Ishikawa (cell line): ENCODE data around the gene GAMT.
A peak's percentile ranks its signal among the peaks of the same experiment; 100 is the strongest.

Experiments
- CEBPB ChIP-seq: IDR thresholded peaks from 2 replicates; pipeline ENCODE4 v1.6.1; 2012
- CREB1 ChIP-seq: IDR thresholded peaks from 2 replicates; pipeline ENCODE4 v1.6.1; 2012; ENCODE audit warnings: low read depth
- EGR1 ChIP-seq: IDR thresholded peaks from 2 replicates; pipeline ENCODE4 v1.6.1; 2012
- EP300 ChIP-seq: IDR thresholded peaks from 2 replicates; pipeline ENCODE4 v1.6.1; 2012; ENCODE audit warnings: borderline replicate concordance
- FOXM1 ChIP-seq: IDR thresholded peaks from 2 replicates; pipeline ENCODE4 v1.6.1; 2012; ENCODE audit warnings: low read depth, borderline replicate concordance
- MAX ChIP-seq: IDR thresholded peaks from 2 replicates; pipeline ENCODE4 v1.6.1; 2012
- NFIC ChIP-seq: IDR thresholded peaks from 2 replicates; pipeline ENCODE4 v1.6.1; 2012
- RAD21 ChIP-seq: IDR thresholded peaks from 2 replicates; pipeline ENCODE4 v1.6.1; 2012; ENCODE audit warnings: low read depth
- REST ChIP-seq: IDR thresholded peaks from 2 replicates; pipeline ENCODE4 v1.6.1; 2012; ENCODE audit warnings: low read depth, mild to moderate bottlenecking
- TAF1 ChIP-seq: IDR thresholded peaks from 2 replicates; pipeline ENCODE4 v1.6.1; 2012; ENCODE audit warnings: low read depth, mild to moderate bottlenecking
- TCF12 ChIP-seq: IDR thresholded peaks from 2 replicates; pipeline ENCODE4 v1.6.1; 2012; ENCODE audit warnings: low read depth
- TEAD4 ChIP-seq: IDR thresholded peaks from 2 replicates; pipeline ENCODE4 v1.6.1; 2012
- USF1 ChIP-seq: IDR thresholded peaks from 2 replicates; pipeline ENCODE4 v1.6.1; 2012
- YY1 ChIP-seq: IDR thresholded peaks from 2 replicates; pipeline ENCODE4 v1.6.1; 2012; ENCODE audit warnings: low read depth
- ZBTB7A ChIP-seq: IDR thresholded peaks from 2 replicates; pipeline ENCODE4 v1.6.1; 2012; ENCODE audit warnings: low read depth

The GAMT gene

GRCh38 chr19:1438035-1438932, 36.9 kb upstream of the GAMT start, which contains the start of gene RPS15:
TSS of gene RPS15 (plus strand) at chr19:1438396. CDS start at chr19:1438426, 30 bp downstream.
- TF ChIP-seq TCF12 = peak; percentile 81
- peak; percentile 52; the same call in 1 of the 2 replicates for TF ChIP-seq USF1
- no peak for TF ChIP-seq TEAD4
- no peak for TF ChIP-seq NFIC
- peak; percentile 100 for TF ChIP-seq TAF1
- peak; percentile 46; the same call in 1 of the 2 replicates for TF ChIP-seq REST
- 0 out of 2 replicates have a peak, but pooled peaks have one; percentile 46 for TF ChIP-seq EGR1
- no peak for TF ChIP-seq CREB1
- TF ChIP-seq MAX = peak; percentile 85
- peak; percentile 42; the same call in 1 of the 2 replicates for TF ChIP-seq RAD21
- TF ChIP-seq ZBTB7A = 0 out of 2 replicates have a peak, but pooled peaks have one; percentile 36
- peak; percentile 6; the same call in 1 of the 2 replicates for TF ChIP-seq CEBPB
- no peak for TF ChIP-seq FOXM1
- TF ChIP-seq YY1 = peak; percentile 89
- TF ChIP-seq EP300 = peak; percentile 35; the same call in 1 of the 2 replicates

- TF ChIP-seq FOXM1 = no peak
- TF ChIP-seq EGR1 = no peak
- TF ChIP-seq EP300 = no peak
- no peak for TF ChIP-seq REST
- no peak for TF ChIP-seq MAX
- no peak for TF ChIP-seq CEBPB
- no peak for TF ChIP-seq TCF12
- TF ChIP-seq ZBTB7A = no peak
- TF ChIP-seq TEAD4 = no peak
- no peak for TF ChIP-seq TAF1
- no peak for TF ChIP-seq YY1
- TF ChIP-seq NFIC = no peak
- no peak for TF ChIP-seq CREB1
- no peak for TF ChIP-seq RAD21
- no peak for TF ChIP-seq USF1
These were observed 36.3 kb upstream of the GAMT start for GRCh38 chr19:1437609-1438008.

- TF ChIP-seq CREB1 (no peak), RAD21 (no peak), MAX (no peak), TEAD4 (no peak)
These were observed 34.1 kb upstream of the GAMT start for GRCh38 chr19:1435378-1435989.

GRCh38 chr19:1434577-1435060, 33.3 kb upstream of the GAMT start:
- TF ChIP-seq YY1 (no peak), ZBTB7A (no peak)

- TF ChIP-seq RAD21 (no peak), CREB1 (no peak), MAX (no peak), EGR1 (no peak), TAF1 (no peak), USF1 (no peak), FOXM1 (no peak)
These were observed 32.7 kb upstream of the GAMT start for GRCh38 chr19:1434040-1434366.
